HG02571 (cell line): ENCODE measurements around the gene MTHFD1L.
"Not testable (repeated sequence)": the region's sequence is repeated elsewhere in the genome, so short reads cannot be mapped to it uniquely, and the experiment has no call there.

Experiments used
- ATAC-seq: cut with Tn5 transposase; IDR thresholded peaks from one replicate; pipeline ENCODE4 v1.9.1; 2021; ENCODE audit warnings: mild to moderate bottlenecking, moderate library complexity; ENCODE audit not compliant: unreplicated experiment

The MTHFD1L gene

GRCh38 chr6:151036869-151037680, 171.6 kb downstream of the MTHFD1L start:
- no peak for ATAC-seq

GRCh38 chr6:151038616-151039015, 173.1 kb downstream of the MTHFD1L start:
- ATAC-seq: no peak

GRCh38 chr6:151040888-151041521, 175.5 kb downstream of the MTHFD1L start:
- ATAC-seq: not testable (repeated sequence)

GRCh38 chr6:151041686-151042085, 176.2 kb downstream of the MTHFD1L start:
- ATAC-seq: no peak

- not testable (repeated sequence) for ATAC-seq
Observed at GRCh38 chr6:151042911-151043330, 177.4 kb downstream of the MTHFD1L start.

- ATAC-seq: no peak
Observed at GRCh38 chr6:151043944-151044343, 178.4 kb downstream of the MTHFD1L start.

- ATAC-seq: no peak
Observed at GRCh38 chr6:151044465-151045441, 179.3 kb downstream of the MTHFD1L start.

- not testable (repeated sequence) for ATAC-seq
Observed at GRCh38 chr6:151045511-151046222, 180.2 kb downstream of the MTHFD1L start.

- no peak for ATAC-seq
Observed at GRCh38 chr6:151051164-151051563, 185.7 kb downstream of the MTHFD1L start.

- ATAC-seq: no peak
Observed at GRCh38 chr6:151052021-151052646, 186.6 kb downstream of the MTHFD1L start.

GRCh38 chr6:151054306-151054705, 188.8 kb downstream of the MTHFD1L start:
- no peak for ATAC-seq

- ATAC-seq: no peak
Observed at GRCh38 chr6:151056230-151056907, 190.9 kb downstream of the MTHFD1L start.

- ATAC-seq: no peak
Observed at GRCh38 chr6:151057061-151057460, 191.6 kb downstream of the MTHFD1L start.

GRCh38 chr6:151058021-151058733, 192.7 kb downstream of the MTHFD1L start:
- no peak for ATAC-seq

GRCh38 chr6:151059612-151060095, 194.2 kb downstream of the MTHFD1L start:
- no peak for ATAC-seq

- no peak for ATAC-seq
Observed at GRCh38 chr6:151060096-151060765, 194.7 kb downstream of the MTHFD1L start.

GRCh38 chr6:151060766-151061531, 195.4 kb downstream of the MTHFD1L start:
- no peak for ATAC-seq
